ENCODE data around the gene ZNF786.

Gene ZNF786

GRCh38 chr7:149027611-149028345, 62.7 kb downstream of the ZNF786 start:
- peak; percentile 1 for DNase-seq

GRCh38 chr7:149027055-149027454, 63.5 kb downstream of the ZNF786 start:
- DNase-seq: no peak

GRCh38 chr7:149023662-149024061, 66.9 kb downstream of the ZNF786 start:
- DNase-seq: no peak

DNA sequence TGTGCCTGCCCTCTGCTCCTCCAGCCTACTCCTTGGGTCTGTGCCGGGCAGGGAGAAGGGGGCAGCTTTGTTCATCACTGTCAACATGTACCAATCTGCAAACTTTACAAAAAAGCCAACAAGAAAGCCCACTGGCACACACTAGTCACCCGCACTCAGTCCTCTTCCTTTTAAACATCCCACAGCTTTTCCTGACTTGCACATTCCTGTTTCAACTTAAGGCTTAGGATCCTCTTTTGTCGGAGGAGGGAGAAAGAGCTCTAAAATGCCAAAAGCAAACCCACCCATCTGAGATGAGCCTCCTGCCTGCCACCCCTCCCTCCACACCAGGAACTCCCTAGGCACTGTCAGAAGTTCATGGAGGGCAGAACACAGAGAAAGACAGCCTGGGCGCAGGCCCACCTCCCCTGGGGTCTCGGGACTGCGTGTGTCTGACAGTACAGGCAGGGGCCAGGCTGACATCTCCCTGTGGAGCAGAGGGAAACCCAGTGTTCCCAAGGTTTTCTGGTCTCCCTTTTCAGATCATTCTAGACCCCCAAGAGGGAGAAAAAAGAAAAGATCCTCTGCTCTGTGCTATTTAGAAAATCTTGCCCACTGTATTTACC, 67.7 kb downstream of the ZNF786 start:
- DNase-seq: no peak

DNA sequence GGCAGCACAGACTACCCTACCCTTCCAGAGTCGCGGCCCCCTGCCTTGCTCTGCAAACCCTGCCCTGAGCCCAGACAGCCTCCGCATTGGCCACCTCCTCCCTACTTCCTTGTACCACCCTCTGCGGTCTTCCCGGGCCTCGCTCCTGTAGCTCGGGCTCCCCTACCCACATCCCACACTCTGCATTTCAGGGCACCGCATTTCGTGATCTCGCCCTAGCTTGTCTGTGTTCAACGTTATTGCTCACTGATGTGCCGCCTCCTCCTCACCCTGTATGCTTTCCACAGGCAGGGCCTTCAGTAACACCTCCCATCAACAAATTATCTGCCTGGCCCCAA, 68.8 kb downstream of the ZNF786 start:
- no peak for DNase-seq

GRCh38 chr7:149020483-149020882, 70.0 kb downstream of the ZNF786 start:
- DNase-seq: no peak
